ENCODE results near the gene YIF1A.
"Not testable (repeated sequence)": the region's sequence is repeated elsewhere in the genome, so short reads cannot be mapped to it uniquely, and the experiment has no call there.

Gene YIF1A

DNA sequence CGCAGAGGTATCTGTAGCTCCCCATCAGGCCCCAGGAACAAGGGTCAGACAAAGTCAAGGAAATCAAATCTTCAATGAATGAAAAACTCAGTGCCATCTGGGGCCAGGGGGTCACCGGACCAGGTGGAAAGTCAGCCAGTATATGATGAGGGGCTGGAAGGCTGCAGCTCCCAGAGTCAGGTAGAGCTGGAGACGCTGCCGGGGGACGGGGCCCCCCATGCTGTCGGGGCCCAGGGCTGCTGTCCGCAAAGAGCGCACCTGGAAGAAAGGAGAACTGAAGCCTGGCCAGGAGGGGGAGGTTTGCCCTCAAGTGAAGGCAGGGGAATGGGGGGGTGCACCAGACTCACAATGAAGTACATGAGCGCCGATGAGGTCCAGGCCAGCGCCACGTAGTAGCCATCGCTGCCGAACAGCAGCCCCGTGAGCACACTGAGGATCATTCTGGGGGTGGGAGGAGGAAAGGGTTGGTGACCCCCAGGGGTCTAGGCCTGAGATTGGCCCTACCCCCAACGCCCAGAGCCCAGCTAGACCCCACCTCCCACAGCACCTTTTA is 4.3 kb downstream of the YIF1A start:
- no peak for DNase-seq

DNA sequence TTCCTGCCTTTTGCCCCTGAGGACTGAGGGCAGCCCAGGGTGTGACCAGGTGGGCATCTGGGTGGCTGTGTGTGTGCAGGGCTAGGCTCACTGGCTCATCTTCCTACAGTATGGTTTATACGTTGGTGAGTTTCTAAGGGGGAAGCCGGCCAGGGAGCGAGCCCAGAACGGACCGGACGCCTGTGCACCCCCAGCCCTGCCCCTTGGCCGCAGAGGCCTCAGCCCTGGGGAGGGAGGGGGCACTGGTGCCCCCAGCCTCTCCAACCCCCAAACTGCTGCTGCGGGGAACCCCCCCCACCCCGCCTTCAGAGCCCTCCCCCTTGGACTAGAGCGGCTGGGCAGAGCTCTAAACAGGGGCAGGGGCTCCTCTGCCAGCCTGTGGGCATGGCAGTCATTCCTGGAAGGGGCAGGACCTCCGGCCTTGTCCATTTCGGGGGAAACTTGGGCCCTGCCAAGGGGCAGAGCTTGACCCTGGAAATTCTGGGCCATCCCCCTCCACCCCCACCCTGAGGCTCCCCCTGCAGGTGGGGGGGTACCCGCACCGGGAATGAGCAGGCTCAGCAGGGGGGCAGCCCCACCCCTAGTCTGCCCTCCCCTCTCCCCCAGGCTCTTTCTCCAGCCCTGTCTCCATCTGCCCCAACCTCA is 5.4 kb downstream of the YIF1A start:
- no peak for DNase-seq

GRCh38 chr11:66282468-66283455 is 6.2 kb downstream of the YIF1A start:
- DNase-seq = peak; percentile 98

- DNase-seq = no peak
These were observed 7.0 kb downstream of the YIF1A start for GRCh38 chr11:66281776-66282467.

- DNase-seq = no peak
These were observed 7.9 kb downstream of the YIF1A start for GRCh38 chr11:66281001-66281400.

DNA sequence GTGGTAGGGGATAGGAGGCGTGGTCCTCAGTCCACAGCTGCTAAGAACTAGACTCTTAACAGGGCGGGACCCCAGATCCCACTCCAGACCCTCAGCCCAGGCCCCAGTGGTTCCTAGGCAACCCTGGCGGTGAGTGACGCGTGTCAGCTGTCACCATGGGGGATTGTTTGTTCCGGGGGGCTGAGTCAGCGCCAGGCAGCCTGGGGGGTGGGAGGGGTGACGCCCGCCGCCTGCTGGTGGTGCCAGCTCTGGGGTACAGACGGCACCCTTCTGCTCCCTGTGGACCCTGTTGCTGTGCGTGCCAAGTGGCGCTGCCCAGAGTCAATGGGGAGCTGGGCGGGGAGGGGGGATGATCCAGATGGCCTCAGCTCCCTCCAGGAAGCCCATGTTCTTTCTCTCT is 8.5 kb downstream of the YIF1A start:
- DNase-seq = no peak

GRCh38 chr11:66279092-66279734 is 9.7 kb downstream of the YIF1A start:
- DNase-seq = no peak

- no peak for DNase-seq
These were observed 10.4 kb downstream of the YIF1A start for GRCh38 chr11:66278363-66279091.

- peak; percentile 56 for DNase-seq
These were observed 11.2 kb downstream of the YIF1A start, which contains the start of gene CNIH2 for GRCh38 chr11:66277471-66278362. TSS of gene CNIH2 (plus strand) at chr11:66278175. CDS start at chr11:66278457, 282 bp downstream.

GRCh38 chr11:66277064-66277463 is 11.9 kb downstream of the YIF1A start:
- not testable (repeated sequence) for DNase-seq

- DNase-seq = not testable (repeated sequence)
These were observed 12.3 kb downstream of the YIF1A start for GRCh38 chr11:66276619-66277018.

DNA sequence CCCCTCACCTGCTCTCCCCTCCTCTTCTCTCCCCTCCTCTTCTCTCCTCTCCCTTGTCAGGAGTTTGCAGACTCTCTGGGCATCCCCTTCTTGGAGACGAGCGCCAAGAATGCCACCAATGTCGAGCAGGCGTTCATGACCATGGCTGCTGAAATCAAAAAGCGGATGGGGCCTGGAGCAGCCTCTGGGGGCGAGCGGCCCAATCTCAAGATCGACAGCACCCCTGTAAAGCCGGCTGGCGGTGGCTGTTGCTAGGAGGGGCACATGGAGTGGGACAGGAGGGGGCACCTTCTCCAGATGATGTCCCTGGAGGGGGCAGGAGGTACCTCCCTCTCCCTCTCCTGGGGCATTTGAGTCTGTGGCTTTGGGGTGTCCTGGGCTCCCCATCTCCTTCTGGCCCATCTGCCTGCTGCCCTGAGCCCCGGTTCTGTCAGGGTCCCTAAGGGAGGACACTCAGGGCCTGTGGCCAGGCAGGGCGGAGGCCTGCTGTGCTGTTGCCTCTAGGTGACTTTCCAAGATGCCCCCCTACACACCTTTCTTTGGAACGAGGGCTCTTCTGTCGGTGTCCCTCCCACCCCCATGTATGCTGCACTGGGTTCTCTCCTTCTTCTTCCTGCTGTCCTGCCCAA is 12.8 kb downstream of the YIF1A start:
- no peak for DNase-seq

DNA sequence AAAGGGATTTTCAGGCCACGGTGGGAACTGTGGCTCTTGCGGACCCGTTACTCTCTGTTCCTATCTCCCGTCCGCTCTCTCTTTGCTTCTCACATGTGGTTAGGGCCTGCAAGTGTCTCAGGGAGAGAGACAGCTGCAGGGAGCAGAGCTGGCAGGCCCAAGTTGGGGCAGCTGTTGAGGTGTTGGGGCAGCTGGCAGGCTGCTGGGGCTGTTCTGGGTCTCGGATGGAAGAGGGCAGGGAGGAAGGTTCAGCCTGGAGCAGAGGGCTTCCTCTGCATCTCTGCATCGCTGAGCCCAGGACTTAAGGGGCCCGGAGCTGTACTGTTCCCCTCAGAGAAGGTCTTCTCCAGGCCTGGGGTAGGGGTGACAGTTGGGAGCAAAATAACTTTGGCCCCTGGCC is 13.5 kb downstream of the YIF1A start:
- DNase-seq = no peak

- DNase-seq = no peak
These were observed 14.7 kb downstream of the YIF1A start for GRCh38 chr11:66274219-66274618.

DNA sequence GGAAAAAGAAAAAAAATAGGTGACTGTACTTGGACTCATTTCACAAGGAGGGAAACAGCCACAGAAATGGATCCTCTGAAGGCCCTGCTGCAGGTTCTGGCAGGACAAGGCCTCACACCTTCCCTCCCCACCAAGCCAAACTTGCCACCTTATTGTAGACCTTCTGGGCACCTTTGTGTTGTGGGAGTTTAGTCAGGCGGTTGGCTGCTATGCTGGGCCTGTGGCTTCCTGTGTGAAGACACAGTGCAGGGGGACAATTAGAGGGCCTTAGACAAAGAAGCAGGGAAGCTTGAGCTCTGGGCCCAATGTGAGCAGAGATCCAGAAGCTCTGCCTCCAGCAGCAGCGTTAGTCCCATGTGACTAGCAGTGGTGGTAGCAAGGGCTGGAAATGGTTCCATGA is 16.3 kb downstream of the YIF1A start:
- DNase-seq = no peak

DNA sequence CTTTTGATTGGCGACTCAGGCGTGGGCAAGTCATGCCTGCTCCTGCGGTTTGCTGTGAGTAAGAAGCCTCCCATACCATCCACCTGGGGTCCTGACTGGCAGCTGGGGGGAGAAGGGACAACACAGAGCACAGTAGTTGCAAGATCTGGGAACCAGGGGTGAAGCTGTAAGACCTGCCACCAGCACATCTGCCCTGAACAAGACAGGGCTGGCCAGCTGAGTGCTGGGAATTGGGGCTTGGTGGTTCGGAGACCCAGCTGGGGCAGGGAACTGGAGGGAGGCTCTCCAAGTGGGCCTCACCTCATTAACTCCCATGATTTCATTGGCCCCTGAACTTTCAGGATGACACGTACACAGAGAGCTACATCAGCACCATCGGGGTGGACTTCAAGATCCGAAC is 17.1 kb downstream of the YIF1A start:
- DNase-seq = no peak

GRCh38 chr11:66268952-66269905 is 19.7 kb downstream of the YIF1A start:
- DNase-seq = peak; percentile 54

DNA sequence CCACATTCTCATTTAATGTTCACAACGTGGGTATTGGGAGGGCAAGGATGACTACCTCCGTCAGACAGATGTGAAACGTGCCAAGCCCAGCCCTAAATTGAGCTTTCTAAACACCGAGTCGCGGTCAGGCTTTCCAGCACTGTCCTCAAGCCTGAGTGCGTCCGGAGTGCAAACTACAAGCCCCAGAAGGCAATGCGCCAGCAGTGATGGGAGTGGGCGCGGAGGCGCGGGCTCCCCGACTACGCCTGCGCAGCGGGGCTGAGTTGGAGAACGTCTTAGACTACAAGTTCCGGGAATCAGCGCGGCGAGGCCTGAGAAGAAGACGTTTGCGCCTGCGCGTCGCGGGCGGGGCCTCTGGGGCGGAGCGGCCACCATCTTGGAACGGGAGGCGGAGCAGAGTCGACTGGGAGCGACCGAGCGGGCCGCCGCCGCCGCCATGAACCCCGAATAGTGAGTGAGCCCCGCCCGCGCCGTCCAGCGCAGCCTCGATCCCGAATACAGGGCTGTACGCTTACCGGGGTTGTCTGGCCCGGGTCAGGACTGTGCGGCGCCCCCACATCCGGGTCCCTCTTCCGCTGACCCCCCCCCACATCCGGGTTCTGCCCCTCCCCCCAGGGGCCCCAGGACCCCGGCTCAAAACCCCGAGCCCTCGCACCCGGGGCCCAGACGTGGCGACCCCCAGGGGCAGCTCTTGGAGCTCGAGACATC is 20.5 kb downstream of the YIF1A start, which contains the start of gene RAB1B:
Gene RAB1B, plus strand, starts transcription at position 396 of the 708 bp plus-strand sequence. Its CDS starts 41 bp downstream, at position 437.
- peak; percentile 98 for DNase-seq

Measured in NCI-H510A treated with DMSO at 0.1 percent for 48 hours (cell line).